HG02642 (cell line): ENCODE measurements around the gene MBTPS1.
"Not testable (repeated sequence)": the region's sequence is repeated elsewhere in the genome, so short reads cannot be mapped to it uniquely, and the experiment has no call there.

Experiments used
- ATAC-seq: cut with Tn5 transposase; IDR thresholded peaks from one replicate; pipeline ENCODE4 v1.9.1; 2021; ENCODE audit warnings: mild to moderate bottlenecking; ENCODE audit not compliant: unreplicated experiment, poor library complexity

The MBTPS1 gene

GRCh38 chr16:84137769-84138357 lies 21.1 kb upstream of the MBTPS1 start:
- ATAC-seq, result no peak

GRCh38 chr16:84137287-84137686 lies 20.5 kb upstream of the MBTPS1 start:
- ATAC-seq, result no peak

DNA sequence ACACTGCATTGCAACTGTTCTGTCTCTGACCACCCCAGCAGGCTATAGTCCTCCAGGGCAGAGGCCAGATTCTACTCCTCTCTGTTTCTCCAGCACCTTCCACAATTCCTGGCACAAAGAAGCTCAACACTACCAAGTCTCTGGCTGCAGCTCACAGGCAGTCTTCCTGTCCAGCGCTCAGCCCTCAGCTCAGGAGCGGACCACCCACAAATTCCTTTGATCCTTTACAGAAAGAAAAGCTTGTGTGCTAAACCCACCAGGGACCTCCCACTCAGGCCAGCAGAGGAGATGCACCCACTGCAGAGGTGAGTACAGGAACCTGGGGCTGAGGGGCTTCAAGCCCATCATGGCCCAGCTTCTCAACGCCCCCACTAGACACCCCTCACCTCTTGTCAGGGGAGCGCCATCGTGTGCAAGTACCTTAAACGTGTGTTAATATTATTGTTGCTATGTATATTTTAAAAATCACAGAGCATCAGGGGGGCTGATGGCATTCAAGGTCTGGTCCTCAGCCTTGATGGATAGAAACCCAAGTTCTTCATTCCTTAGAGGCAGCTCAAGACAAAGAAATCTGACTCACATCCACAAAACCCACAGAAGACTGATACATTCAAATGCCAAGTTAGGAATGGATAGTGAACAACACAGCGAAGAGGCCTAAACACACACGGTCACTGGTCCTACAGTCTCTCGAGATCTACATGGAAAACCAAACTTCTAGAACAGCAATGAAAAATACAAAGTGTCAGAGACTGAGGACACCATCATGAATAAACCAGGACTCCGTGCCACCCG lies 19.8 kb upstream of the MBTPS1 start:
- no peak for ATAC-seq

- no peak for ATAC-seq
Measured at GRCh38 chr16:84132527-84133285, 16.0 kb upstream of the MBTPS1 start.

DNA sequence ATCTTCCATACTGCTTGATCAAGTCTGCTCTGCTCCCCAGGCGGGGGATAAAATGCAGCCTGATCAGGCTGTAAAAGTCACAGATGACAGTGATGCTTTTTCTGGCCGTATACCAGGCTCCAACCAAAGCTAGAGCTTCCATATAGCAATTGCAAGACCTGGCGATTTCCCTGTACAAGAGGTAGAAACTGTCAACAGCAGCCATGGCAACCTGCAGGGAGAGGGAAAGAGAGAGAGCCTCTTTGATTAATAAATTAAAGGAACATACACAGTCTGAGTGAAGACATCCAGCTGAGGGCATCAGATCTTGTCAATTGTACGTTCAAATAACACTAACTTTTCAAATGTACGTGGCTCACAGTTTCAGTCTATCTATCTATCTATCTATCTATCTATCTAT lies 14.4 kb upstream of the MBTPS1 start:
- ATAC-seq, result no peak

GRCh38 chr16:84124257-84125073 lies 7.7 kb upstream of the MBTPS1 start:
- no peak for ATAC-seq

- no peak for ATAC-seq
Measured at GRCh38 chr16:84121007-84121406, 4.3 kb upstream of the MBTPS1 start.

DNA sequence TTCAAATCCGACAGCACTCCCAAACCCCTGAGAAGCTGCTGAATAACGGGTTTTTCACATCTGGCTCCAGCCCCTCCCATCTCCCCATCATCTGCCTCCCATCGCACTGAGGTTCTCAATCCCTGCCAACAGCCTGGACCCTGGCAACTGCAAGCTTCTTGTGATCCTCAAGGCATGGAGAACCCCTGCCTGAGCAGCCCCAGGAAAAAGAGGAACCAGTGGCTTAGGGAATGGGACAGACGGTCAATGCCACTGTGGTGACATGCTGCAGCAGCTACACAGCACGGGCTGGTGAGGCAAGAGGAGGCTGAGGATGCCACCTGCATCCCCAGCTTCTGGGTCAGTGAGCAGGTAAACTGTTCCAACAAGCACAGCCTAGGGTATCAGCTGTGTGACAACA lies 3.3 kb upstream of the MBTPS1 start:
- no peak for ATAC-seq

DNA sequence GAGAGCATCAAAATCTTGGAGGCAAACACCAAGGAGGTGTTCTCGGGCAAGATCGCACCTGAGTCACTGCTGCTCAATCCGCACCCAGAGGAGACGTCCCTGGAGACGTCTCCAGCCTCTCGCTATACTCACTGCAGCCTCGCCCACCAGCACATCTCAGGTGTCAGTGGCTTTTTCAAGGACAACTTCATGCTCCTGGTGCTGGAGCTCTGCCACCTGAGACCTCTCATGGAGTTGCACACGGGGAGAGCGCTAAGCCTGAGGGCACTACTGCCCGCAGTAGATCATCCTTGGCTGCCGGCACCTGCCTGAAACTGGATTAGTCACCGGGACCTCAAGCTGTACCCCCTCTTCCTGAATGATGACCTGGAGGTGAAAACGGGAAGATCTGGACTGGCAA lies 2.6 kb upstream of the MBTPS1 start:
- no peak for ATAC-seq

DNA sequence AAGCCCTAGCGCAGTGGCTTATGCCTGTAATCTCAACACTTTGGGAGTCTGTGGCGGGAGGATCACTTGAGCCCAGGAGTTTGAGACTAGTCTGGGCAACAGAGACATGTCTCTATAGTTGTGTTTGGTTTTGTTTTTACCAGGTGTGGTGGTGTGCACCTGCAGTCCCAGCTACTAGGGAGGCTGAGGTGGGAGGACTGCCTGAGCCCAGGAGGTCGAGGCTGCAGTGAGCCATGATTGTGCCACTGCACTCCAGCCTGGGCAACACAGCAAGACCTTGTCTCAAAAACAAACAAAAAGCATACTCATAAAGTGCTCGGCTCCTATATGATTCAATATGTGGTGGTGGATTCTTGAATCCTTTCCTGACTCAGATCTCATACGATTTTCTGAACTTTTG lies 1.6 kb upstream of the MBTPS1 start:
- not testable (repeated sequence) for ATAC-seq

GRCh38 chr16:84117494-84117843 lies 727 bp upstream of the MBTPS1 start:
- ATAC-seq, result no peak

- peak; percentile 35 for ATAC-seq
Measured at GRCh38 chr16:84115919-84116719, 623 bp downstream of the MBTPS1 start.

- ATAC-seq, result not testable (repeated sequence)
Measured at GRCh38 chr16:84111949-84112348, 4.8 kb downstream of the MBTPS1 start.

GRCh38 chr16:84111525-84111924 lies 5.2 kb downstream of the MBTPS1 start:
- no peak for ATAC-seq

GRCh38 chr16:84110527-84110926 lies 6.2 kb downstream of the MBTPS1 start:
- ATAC-seq, result no peak

DNA sequence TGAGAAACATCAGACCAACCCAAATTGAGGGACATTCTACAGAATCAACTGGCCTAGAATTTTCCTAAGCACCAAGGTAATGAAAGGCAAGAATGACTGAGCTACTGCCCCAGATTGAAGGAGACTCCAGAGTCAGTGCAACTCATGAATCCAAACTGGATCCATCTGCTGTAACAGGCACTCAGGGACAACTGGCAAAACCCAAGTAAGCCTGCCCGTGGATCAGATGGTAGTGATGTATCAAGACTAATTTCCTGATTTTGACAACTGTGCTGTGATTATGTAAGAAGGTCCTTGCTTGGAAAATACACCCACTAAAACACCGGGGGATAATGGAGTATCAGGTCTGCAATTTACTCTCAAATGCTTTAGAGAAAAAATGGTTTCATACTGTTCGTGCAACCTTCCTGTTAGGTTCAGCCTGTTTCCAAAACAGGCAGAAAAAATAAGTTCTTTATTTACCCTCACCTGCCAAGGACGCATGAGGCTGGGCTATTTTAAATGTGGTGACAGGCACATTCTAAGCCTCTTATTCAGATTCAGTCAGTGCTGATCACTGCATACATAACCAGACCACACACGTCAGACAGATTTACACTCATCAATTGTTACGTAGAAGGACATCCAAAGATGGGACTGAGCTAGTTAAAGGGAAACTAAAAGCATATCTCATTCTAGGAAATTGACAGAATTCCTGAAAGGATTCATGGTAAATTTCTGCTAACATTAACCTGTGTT lies 7.0 kb downstream of the MBTPS1 start:
- no peak for ATAC-seq

GRCh38 chr16:84107921-84108320 lies 8.8 kb downstream of the MBTPS1 start:
- ATAC-seq, result no peak

DNA sequence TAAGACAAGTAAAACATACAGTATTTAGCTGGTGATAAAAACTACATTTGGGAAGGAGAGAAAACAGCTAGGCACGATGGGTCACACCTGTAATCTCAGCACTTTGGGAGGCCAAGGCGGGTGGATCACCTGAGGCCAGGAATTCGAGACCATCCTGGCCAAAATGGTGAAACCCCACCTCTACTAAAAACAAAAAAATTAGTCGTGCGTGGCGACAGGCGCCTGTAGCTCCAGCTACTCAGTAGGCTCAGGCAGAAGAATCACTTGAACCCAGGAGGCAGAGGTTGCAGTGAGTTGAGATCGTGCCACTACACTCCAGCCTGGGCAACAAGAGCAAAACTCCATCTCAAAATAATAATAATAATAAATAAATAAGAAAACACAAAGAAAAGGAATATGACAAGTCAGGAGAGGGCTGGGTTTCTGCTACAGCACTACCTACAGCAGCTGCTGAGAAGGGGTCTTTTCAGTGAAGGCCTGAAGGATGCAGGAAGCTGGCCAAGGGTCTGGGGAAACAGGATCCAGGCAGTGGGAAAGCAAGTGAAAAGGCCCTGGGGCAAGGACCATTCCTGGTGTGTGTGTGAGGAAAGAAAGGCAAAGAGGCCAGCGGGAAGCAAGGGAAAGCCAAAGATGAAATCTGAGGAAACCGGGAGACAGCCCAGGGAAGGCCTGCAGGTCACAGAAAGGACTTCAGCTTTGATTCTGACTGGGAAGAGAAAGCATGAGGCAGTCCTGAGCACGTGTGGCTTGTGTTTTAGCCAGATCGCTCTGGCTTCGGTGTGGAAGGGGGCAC lies 10.6 kb downstream of the MBTPS1 start:
- no peak for ATAC-seq
